ENCODE results near the gene KIAA0930.
A peak's percentile ranks its signal among the peaks of the same experiment; 100 is the strongest.
"Not testable (repeated sequence)": the region's sequence is repeated elsewhere in the genome, so short reads cannot be mapped to it uniquely, and the experiment has no call there.

Gene KIAA0930

GRCh38 chr22:45262195-45262930, 21.7 kb upstream of the KIAA0930 start:
- DNase-seq, result no peak

- DNase-seq, result no peak
Measured at GRCh38 chr22:45261407-45262088, 20.9 kb upstream of the KIAA0930 start.

GRCh38 chr22:45260395-45260759, 19.7 kb upstream of the KIAA0930 start:
- not testable (repeated sequence) for DNase-seq

- DNase-seq, result no peak
Measured at GRCh38 chr22:45259754-45260394, 19.2 kb upstream of the KIAA0930 start.

GRCh38 chr22:45257941-45258340, 17.2 kb upstream of the KIAA0930 start:
- not testable (repeated sequence) for DNase-seq

GRCh38 chr22:45254789-45255278, 14.1 kb upstream of the KIAA0930 start:
- no peak for DNase-seq

- DNase-seq, result no peak
Measured at GRCh38 chr22:45254388-45254787, 13.7 kb upstream of the KIAA0930 start.

GRCh38 chr22:45253039-45253641, 12.4 kb upstream of the KIAA0930 start:
- no peak for DNase-seq

- DNase-seq, result peak; percentile 22
Measured at GRCh38 chr22:45251825-45252224, 11.1 kb upstream of the KIAA0930 start.

GRCh38 chr22:45248832-45249561, 8.3 kb upstream of the KIAA0930 start:
- peak; percentile 23 for DNase-seq

GRCh38 chr22:45246060-45246985, 5.6 kb upstream of the KIAA0930 start:
- no peak for DNase-seq

GRCh38 chr22:45244916-45245315, 4.2 kb upstream of the KIAA0930 start:
- no peak for DNase-seq

- no peak for DNase-seq
Measured at GRCh38 chr22:45242778-45243191, 2.1 kb upstream of the KIAA0930 start.

- peak; percentile 21 for DNase-seq
Measured at GRCh38 chr22:45240104-45240809, 437 bp downstream of the KIAA0930 start.

GRCh38 chr22:45239681-45240051, 1.0 kb downstream of the KIAA0930 start:
- DNase-seq, result no peak

- DNase-seq, result no peak
Measured at GRCh38 chr22:45238957-45239680, 1.6 kb downstream of the KIAA0930 start.

GRCh38 chr22:45238076-45238956, 2.4 kb downstream of the KIAA0930 start:
- DNase-seq, result no peak

GRCh38 chr22:45237065-45237990, 3.4 kb downstream of the KIAA0930 start:
- no peak for DNase-seq
